ENCODE data around the gene TULP4.

DNA sequence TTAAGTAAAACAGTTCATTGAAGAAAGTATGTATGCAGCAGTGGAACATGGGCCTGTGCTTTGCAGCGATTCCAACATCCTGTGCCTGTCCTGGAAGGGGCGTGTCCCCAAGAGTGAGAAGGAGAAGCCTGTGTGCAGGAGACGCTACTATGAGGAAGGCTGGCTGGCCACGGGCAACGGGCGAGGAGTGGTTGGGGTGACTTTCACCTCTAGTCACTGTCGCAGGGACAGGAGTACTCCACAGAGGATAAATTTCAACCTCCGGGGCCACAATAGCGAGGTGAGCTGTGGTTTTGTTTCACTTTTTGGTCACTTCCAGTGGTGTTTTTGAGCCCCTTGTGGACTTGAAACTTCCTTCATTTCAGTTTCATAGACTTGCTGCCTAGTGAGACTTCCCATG lies 1.7 kb downstream of the TULP4 start:
- TF ChIP-seq, protein P1, sequence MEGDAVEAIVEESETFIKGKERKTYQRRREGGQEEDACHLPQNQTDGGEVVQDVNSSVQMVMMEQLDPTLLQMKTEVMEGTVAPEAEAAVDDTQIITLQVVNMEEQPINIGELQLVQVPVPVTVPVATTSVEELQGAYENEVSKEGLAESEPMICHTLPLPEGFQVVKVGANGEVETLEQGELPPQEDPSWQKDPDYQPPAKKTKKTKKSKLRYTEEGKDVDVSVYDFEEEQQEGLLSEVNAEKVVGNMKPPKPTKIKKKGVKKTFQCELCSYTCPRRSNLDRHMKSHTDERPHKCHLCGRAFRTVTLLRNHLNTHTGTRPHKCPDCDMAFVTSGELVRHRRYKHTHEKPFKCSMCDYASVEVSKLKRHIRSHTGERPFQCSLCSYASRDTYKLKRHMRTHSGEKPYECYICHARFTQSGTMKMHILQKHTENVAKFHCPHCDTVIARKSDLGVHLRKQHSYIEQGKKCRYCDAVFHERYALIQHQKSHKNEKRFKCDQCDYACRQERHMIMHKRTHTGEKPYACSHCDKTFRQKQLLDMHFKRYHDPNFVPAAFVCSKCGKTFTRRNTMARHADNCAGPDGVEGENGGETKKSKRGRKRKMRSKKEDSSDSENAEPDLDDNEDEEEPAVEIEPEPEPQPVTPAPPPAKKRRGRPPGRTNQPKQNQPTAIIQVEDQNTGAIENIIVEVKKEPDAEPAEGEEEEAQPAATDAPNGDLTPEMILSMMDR (IDR thresholded peaks at IDR 0.05), result no peak
- no peak for TF ChIP-seq ZFX (IDR thresholded peaks at IDR 0.05; ENCODE audit: borderline replicate concordance)
